HG03108 (cell line): ENCODE results near the gene THY1.

Experiments used
- ATAC-seq: cut with Tn5 transposase; IDR thresholded peaks from one replicate; pipeline ENCODE4 v1.9.1; 2021; ENCODE audit warnings: moderate library complexity; ENCODE audit not compliant: unreplicated experiment

THY1 gene

GRCh38 chr11:119372260-119373058 is 50.5 kb downstream of the THY1 start:
- no peak for ATAC-seq

- ATAC-seq, result no peak
Observed at GRCh38 chr11:119371778-119372182, 51.2 kb downstream of the THY1 start.

- no peak for ATAC-seq
Observed at GRCh38 chr11:119371067-119371601, 51.8 kb downstream of the THY1 start.

GRCh38 chr11:119370486-119371046 is 52.4 kb downstream of the THY1 start:
- ATAC-seq, result no peak

- ATAC-seq, result no peak
Observed at GRCh38 chr11:119369132-119369925, 53.6 kb downstream of the THY1 start.

- no peak for ATAC-seq
Observed at GRCh38 chr11:119368121-119369034, 54.6 kb downstream of the THY1 start.

GRCh38 chr11:119367661-119368120 is 55.3 kb downstream of the THY1 start:
- no peak for ATAC-seq
